CD14-positive monocyte (primary cell): ENCODE results near the gene SELENBP1. TPM values are rescaled to one million over a fixed set of nuclear protein-coding genes. Genes with fewer than 3 reads are reported as not detected.

Experiments
- DNase-seq, 3 donors: peaks; one replicate each; pipeline ENCODE4 v3.0.0-alpha.2; 2011 to 2022
- H2AFZ ChIP-seq: 2 replicates; pipeline ENCODE4 v1.6.0; 2012; ENCODE audit warnings: mild to moderate bottlenecking, low read depth, low read length, inconsistent platforms; ENCODE audit not compliant: insufficient read depth, poor library complexity, severe bottlenecking
- H3K27ac ChIP-seq, 2 donors: 1 replicate in 1 of 2; 2 replicates in 1 of 2; pipeline ENCODE4 v1.5.1; 2012 to 2013; ENCODE audit warnings: low read length in 2 of 2, control low read depth in 1 of 2, inconsistent platforms in 1 of 2, low read depth in 1 of 2, mild to moderate bottlenecking in 1 of 2
- H3K27me3 ChIP-seq, 2 donors: one replicate each; pipeline versions ENCODE4 v1.6.0 to v1.6.1; 2011 to 2013; ENCODE audit warnings: low read length in 2 of 2; ENCODE audit not compliant: control insufficient read depth in 2 of 2, insufficient read depth in 2 of 2
- H3K36me3 ChIP-seq, 2 donors: replicated peaks in 1 of 2; 1 replicate in 1 of 2; 2 replicates in 1 of 2; pipeline versions ENCODE4 v1.5.1 to v1.6.1; 2012 to 2013; ENCODE audit warnings: low read length in 2 of 2, control low read depth in 1 of 2, inconsistent platforms in 1 of 2, mild to moderate bottlenecking in 1 of 2; ENCODE audit not compliant: insufficient read depth in 2 of 2, control insufficient read depth in 1 of 2
- H3K4me1 ChIP-seq, 2 donors: 1 replicate in 1 of 2; 2 replicates in 1 of 2; pipeline versions ENCODE4 v1.5.1 to v1.6.1; 2012 to 2013; ENCODE audit warnings: low read length in 2 of 2, control low read depth in 1 of 2, inconsistent platforms in 1 of 2, mild to moderate bottlenecking in 1 of 2, moderate library complexity in 1 of 2; ENCODE audit not compliant: insufficient read depth in 2 of 2, control insufficient read depth in 1 of 2
- H3K4me2 ChIP-seq: replicated peaks from 2 replicates; pipeline ENCODE3; 2012; ENCODE audit warnings: low read length, moderate library complexity, mild to moderate bottlenecking; ENCODE audit not compliant: poor library complexity, severe bottlenecking; ENCODE audit errors: extremely low read depth
- H3K4me3 ChIP-seq, 3 experiments: fragments of 200-600 bp in 1 of 3; sonication (generic) in 1 of 3; replicated peaks in 1 of 3; 1 replicate in 2 of 3; 2 replicates in 1 of 3; pipeline ENCODE4 v1.5.1; 2011 to 2013; ENCODE audit warnings: low read length in 3 of 3, mild to moderate bottlenecking in 3 of 3, control low read depth in 2 of 3, low read depth in 2 of 3, inconsistent platforms in 1 of 3, moderate library complexity in 1 of 3
- H3K79me2 ChIP-seq: 2 replicates; pipeline ENCODE4 v1.6.0; 2012; ENCODE audit warnings: mild to moderate bottlenecking, control low read depth, inconsistent platforms, low read length, moderate library complexity; ENCODE audit not compliant: insufficient read depth
- H3K9ac ChIP-seq: 2 replicates; pipeline ENCODE4 v1.6.0; 2017; ENCODE audit warnings: low read length, mild to moderate bottlenecking; ENCODE audit not compliant: insufficient read depth, poor library complexity, severe bottlenecking
- H3K9me3 ChIP-seq, 2 donors: replicated peaks in 1 of 2; 1 replicate in 1 of 2; 2 replicates in 1 of 2; pipeline versions ENCODE4 v1.5.1 to v1.6.1; 2012 to 2013; ENCODE audit warnings: low read length in 2 of 2, control low read depth in 1 of 2; ENCODE audit not compliant: control insufficient read depth in 1 of 2, insufficient read depth in 1 of 2
- H4K20me1 ChIP-seq: 2 replicates; pipeline ENCODE4 v1.6.0; 2012; ENCODE audit warnings: mild to moderate bottlenecking, low read length, control low read depth, moderate library complexity; ENCODE audit not compliant: insufficient read depth
- H3K27ac Mint-ChIP-seq, 7 donors: one replicate each; pipeline ENCODE4 v1.8.0; 2020; ENCODE audit warnings: mild to moderate bottlenecking in 7 of 7, mixed read lengths in 7 of 7, moderate library complexity in 6 of 7, inconsistent platforms in 2 of 7
- H3K27me3 Mint-ChIP-seq, 3 donors: one replicate each; pipeline ENCODE4 v1.8.0; 2021 to 2022; ENCODE audit warnings: low read depth in 3 of 3, mild to moderate bottlenecking in 3 of 3, mixed read lengths in 3 of 3, moderate library complexity in 3 of 3, inconsistent platforms in 1 of 3
- H3K36me3 Mint-ChIP-seq, 2 donors: one replicate each; pipeline ENCODE4 v1.8.0; 2020; ENCODE audit warnings: mixed read lengths in 2 of 2, inconsistent platforms in 1 of 2, mild to moderate bottlenecking in 1 of 2
- H3K4me1 Mint-ChIP-seq: one replicate; pipeline ENCODE4 v1.8.0; 2020; ENCODE audit warnings: mild to moderate bottlenecking, mixed read lengths
- H3K4me3 Mint-ChIP-seq, 2 donors: one replicate each; pipeline ENCODE4 v1.8.0; 2020; ENCODE audit warnings: mild to moderate bottlenecking in 2 of 2, mixed read lengths in 2 of 2, moderate library complexity in 1 of 2
- H3K9me3 Mint-ChIP-seq, 7 donors: one replicate each; pipeline ENCODE4 v1.8.0; 2020 to 2022; ENCODE audit warnings: mixed read lengths in 7 of 7, mild to moderate bottlenecking in 6 of 7, moderate library complexity in 6 of 7, inconsistent platforms in 2 of 7
- WGBS: methylation state at CpG from one replicate; pipeline ENCODE4 v1.1.5; 2013; ENCODE audit warnings: missing lambda C conversion rate; ENCODE audit not compliant: insufficient coverage; 5-methylcytosine and 5-hydroxymethylcytosine counted together
- intact Hi-C, 2 donors: fragments of 100-400 bp; cut with micrococcal nuclease; formaldehyde crosslinking; loops; one replicate each; pipeline versions ENCODE4 v1.15.0 to v1.15.1; 2023
- polyA plus RNA-seq, 3 donors: library from polyadenylated mRNA; depleted of rRNA in 1 of 3; unstranded in 2 of 3; stranded (reverse) in 1 of 3; fragments of 300-500 nt in 2 of 3; fragments of >200 nt in 1 of 3; fragmentation: Illumina TruSeq in 2 of 3; gene quantifications; 1 replicate in 2 of 3; 2 replicates in 1 of 3; pipeline ENCODE4 v1.2.3, GENCODE V29; 2012 to 2021
- TF ChIP-seq, protein P1 (sequence below): fragments of 200-600 bp; IDR thresholded peaks from one replicate; pipeline ENCODE4 v1.8.0; 2022; ENCODE audit warnings: antibody characterized with exemption, mild to moderate bottlenecking

The SELENBP1 gene
- polyA plus RNA-seq, 3 donors, result 0.61 to 0.79 TPM; not detected in 1

DNA sequence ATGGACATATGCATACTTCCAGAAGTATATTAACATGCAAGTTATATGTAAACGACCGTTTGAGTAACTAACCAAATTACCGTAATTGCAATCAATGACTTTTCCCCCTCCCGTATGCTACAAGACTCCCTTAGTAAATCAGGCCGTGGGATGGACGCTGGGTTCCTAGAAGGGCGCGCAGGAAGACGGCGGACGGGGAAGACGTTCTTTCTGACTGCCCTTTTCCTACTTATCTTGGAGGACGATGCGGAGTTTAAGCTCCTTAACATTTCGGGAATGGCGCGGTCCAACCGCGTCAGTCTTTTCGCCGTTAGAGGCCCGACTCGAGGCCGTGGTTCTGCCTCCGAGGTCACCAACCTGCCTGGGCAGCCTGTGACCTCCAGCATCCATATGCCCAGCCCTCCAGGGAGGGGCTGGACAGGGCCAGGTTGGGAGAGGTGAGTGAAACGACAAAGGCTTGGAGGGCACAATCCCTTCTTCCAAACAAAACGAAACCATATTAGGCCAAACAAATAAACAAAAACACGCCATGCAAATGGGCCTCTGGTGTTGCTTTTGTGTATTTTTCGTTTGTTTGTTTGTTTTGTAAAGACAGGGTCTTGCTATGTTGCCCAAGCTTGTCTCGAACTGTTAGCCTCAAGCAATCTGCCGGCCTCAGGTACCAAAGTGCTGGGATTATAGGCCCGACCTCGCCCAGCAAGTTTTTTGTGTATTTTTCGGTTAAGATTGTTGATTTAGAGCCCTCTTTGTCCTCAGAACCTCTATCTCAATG lies 44.4 kb downstream of the SELENBP1 start:
- peak overlapping the region; percentile 72 to 86 for H3K27ac ChIP-seq
- DNase-seq, result no peak
- WGBS, result 18% methylated on average over 22 of the region's 34 CpGs

More for the DNA sequence above, 44.4 kb downstream of the SELENBP1 start:
- H3K4me3 ChIP-seq, result peak overlapping the region; percentile 49 to 91 (median 80)
- peak overlapping the region; percentile 87 for H3K4me2 ChIP-seq
- peaks cover 30 to 35% of the 10 kb centered on the region in 2 donors for H3K4me1 ChIP-seq
- H4K20me1 ChIP-seq, result peaks cover 17% of the 10 kb centered on the region
- peak overlapping the region; percentile 96 for H2AFZ ChIP-seq
- H3K79me2 ChIP-seq, result peaks cover 44% of the 10 kb centered on the region
- H3K9me3 ChIP-seq, result no peaks in the 10 kb centered on the region
- peak overlapping the region; percentile 89 to 99 for H3K4me3 Mint-ChIP-seq
- H3K36me3 Mint-ChIP-seq, result peaks cover 15 to 23% of the 10 kb centered on the region in 2 donors
- peaks cover 10 to 20% of the 10 kb centered on the region in 2 donors for H3K36me3 ChIP-seq
- TF ChIP-seq, protein P1, sequence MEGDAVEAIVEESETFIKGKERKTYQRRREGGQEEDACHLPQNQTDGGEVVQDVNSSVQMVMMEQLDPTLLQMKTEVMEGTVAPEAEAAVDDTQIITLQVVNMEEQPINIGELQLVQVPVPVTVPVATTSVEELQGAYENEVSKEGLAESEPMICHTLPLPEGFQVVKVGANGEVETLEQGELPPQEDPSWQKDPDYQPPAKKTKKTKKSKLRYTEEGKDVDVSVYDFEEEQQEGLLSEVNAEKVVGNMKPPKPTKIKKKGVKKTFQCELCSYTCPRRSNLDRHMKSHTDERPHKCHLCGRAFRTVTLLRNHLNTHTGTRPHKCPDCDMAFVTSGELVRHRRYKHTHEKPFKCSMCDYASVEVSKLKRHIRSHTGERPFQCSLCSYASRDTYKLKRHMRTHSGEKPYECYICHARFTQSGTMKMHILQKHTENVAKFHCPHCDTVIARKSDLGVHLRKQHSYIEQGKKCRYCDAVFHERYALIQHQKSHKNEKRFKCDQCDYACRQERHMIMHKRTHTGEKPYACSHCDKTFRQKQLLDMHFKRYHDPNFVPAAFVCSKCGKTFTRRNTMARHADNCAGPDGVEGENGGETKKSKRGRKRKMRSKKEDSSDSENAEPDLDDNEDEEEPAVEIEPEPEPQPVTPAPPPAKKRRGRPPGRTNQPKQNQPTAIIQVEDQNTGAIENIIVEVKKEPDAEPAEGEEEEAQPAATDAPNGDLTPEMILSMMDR, result no peak
- H3K4me1 Mint-ChIP-seq, result peaks cover 36% of the 10 kb centered on the region
- peak overlapping the region; percentile 95 to 100 (median 97) for H3K27ac Mint-ChIP-seq
- peaks cover 0 to 2% (median 0%) of the 10 kb centered on the region in 7 donors for H3K9me3 Mint-ChIP-seq
- intact Hi-C loops, result loop anchor here in 1 of 2 donors (2.0 kb wide), 1 partner anchor 17 kb away; no protein-coding TSS in a partner anchor
- no peaks in the 10 kb centered on the region for H3K27me3 ChIP-seq
- peaks cover 1 to 3% (median 3%) of the 10 kb centered on the region in 3 donors for H3K27me3 Mint-ChIP-seq
- H3K9ac ChIP-seq, result peak overlapping the region; percentile 84
